ENCODE measurements around the gene MPND.

- TF ChIP-seq, protein P1, sequence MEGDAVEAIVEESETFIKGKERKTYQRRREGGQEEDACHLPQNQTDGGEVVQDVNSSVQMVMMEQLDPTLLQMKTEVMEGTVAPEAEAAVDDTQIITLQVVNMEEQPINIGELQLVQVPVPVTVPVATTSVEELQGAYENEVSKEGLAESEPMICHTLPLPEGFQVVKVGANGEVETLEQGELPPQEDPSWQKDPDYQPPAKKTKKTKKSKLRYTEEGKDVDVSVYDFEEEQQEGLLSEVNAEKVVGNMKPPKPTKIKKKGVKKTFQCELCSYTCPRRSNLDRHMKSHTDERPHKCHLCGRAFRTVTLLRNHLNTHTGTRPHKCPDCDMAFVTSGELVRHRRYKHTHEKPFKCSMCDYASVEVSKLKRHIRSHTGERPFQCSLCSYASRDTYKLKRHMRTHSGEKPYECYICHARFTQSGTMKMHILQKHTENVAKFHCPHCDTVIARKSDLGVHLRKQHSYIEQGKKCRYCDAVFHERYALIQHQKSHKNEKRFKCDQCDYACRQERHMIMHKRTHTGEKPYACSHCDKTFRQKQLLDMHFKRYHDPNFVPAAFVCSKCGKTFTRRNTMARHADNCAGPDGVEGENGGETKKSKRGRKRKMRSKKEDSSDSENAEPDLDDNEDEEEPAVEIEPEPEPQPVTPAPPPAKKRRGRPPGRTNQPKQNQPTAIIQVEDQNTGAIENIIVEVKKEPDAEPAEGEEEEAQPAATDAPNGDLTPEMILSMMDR (IDR thresholded peaks at IDR 0.05): no peak
- TF ChIP-seq POLR2AphosphoS5 (IDR thresholded peaks at IDR 0.05): no peak
Observed at GRCh38 chr19:4327877-4328242, 15.5 kb upstream of the MPND start.
